Measurements from ENCODE around the gene RAD50. TPM values are rescaled to one million over a fixed set of nuclear protein-coding genes. Genes with fewer than 3 reads are reported as not detected.
A peak's percentile ranks its signal among the peaks of the same experiment; 100 is the strongest.
"Not testable (repeated sequence)": the region's sequence is repeated elsewhere in the genome, so short reads cannot be mapped to it uniquely, and the experiment has no call there.

RAD50 gene
- total RNA-seq: 10 to 100 TPM; 44.6 to 47.6 TPM

GRCh38 chr5:132556763-132557477 is at the start of gene RAD50:
TSS of gene RAD50 (plus strand) at chr5:132556977. CDS start at chr5:132557325, 348 bp downstream.
- Mint-ChIP-seq H3K27me3 (no peaks in the 10 kb centered on the region), H3K4me3 (peak within 1 kb of the TSS; percentile 99), H3K36me3 (peaks cover 7% of the 10 kb centered on the region), H3K27ac (peak within 1 kb of the TSS; percentile 94), H3K9me3 (no peaks in the 10 kb centered on the region), H3K4me1 (ENCODE audit: low read depth) (peaks cover 19% of the 10 kb centered on the region)
- intact Hi-C loops (cut with micrococcal nuclease): loop anchor here (1.0 to 5.0 kb wide), 4 partner anchors 11 to 180 kb away; partner anchors contain the start of gene KIF3A
- ChIA-PET CTCF (interaction anchor here (0.6 to 1.0 kb wide), 4 partner anchors 9 to 190 kb away, joined by 3 to 6 read pairs (median 3); partner anchors contain the start of gene CCNI2), POLR2A (interaction anchor here (1.0 to 1.3 kb wide), 4 partner anchors 8 to 118 kb away, joined by 3 to 7 read pairs (median 3); no protein-coding TSS in a partner anchor)
- DNase-seq: peak; percentile 96

- intact Hi-C loops (cut with micrococcal nuclease): no loop called here
- no peak for DNase-seq
- Mint-ChIP-seq H3K27ac (no peak overlapping the region), H3K4me1 (ENCODE audit: low read depth) (no peaks in the 10 kb centered on the region), H3K36me3 (no peaks in the 10 kb centered on the region), H3K4me3 (no peak overlapping the region), H3K27me3 (peaks cover 23% of the 10 kb centered on the region), H3K9me3 (no peaks in the 10 kb centered on the region)
- ChIA-PET POLR2A (no interaction called here), CTCF (interaction anchor here (1.0 to 1.7 kb wide), 2 partner anchors 9 to 123 kb away, joined by 3 to 4 read pairs; no protein-coding TSS in a partner anchor)
These were observed 46.7 kb upstream of the RAD50 start for GRCh38 chr5:132510076-132510475.

- H3K4me1 Mint-ChIP-seq (ENCODE audit: low read depth); H3K27ac Mint-ChIP-seq; intact Hi-C loops (cut with micrococcal nuclease); H3K27me3 Mint-ChIP-seq; DNase-seq; H3K9me3 Mint-ChIP-seq; H3K4me3 Mint-ChIP-seq; POLR2A ChIA-PET; H3K36me3 Mint-ChIP-seq; CTCF ChIA-PET: not testable (repeated sequence)
These were observed 43.0 kb upstream of the RAD50 start for GRCh38 chr5:132513618-132514336.

GRCh38 chr5:132522067-132522466 is 34.7 kb upstream of the RAD50 start:
- DNase-seq; POLR2A ChIA-PET; H3K27me3 Mint-ChIP-seq; H3K4me3 Mint-ChIP-seq; H3K9me3 Mint-ChIP-seq; intact Hi-C loops (cut with micrococcal nuclease); H3K36me3 Mint-ChIP-seq; H3K27ac Mint-ChIP-seq: not testable (repeated sequence)
- CTCF ChIA-PET: interaction anchor here (1.0 to 1.3 kb wide), 2 partner anchors 16 to 135 kb away, joined by 3 to 4 read pairs; no protein-coding TSS in a partner anchor
- H3K4me1 Mint-ChIP-seq (ENCODE audit: low read depth): peaks cover 34% of the 10 kb centered on the region

- H3K4me1 Mint-ChIP-seq (ENCODE audit: low read depth): peaks cover 41% of the 10 kb centered on the region
- intact Hi-C loops (cut with micrococcal nuclease): loop anchor here (1.0 to 5.0 kb wide), 5 partner anchors 52 to 342 kb away; partner anchors contain the start of genes GDF9, KIF3A and UQCRQ
- not testable (repeated sequence) for DNase-seq, H3K36me3 Mint-ChIP-seq, H3K4me3 Mint-ChIP-seq, H3K27me3 Mint-ChIP-seq, H3K27ac Mint-ChIP-seq, H3K9me3 Mint-ChIP-seq
- CTCF ChIA-PET: interaction anchor here (1.2 to 4.8 kb wide), 5 partner anchors 22 to 293 kb away, joined by 3 to 25 read pairs (median 7); no protein-coding TSS in a partner anchor
- POLR2A ChIA-PET: interaction anchor here (1.3 kb wide), 1 partner anchor 32 kb away, joined by 3 read pairs; the partner anchor contains the start of gene RAD50
These were observed 31.9 kb upstream of the RAD50 start for GRCh38 chr5:132524877-132525276.

- H3K27me3 Mint-ChIP-seq: peaks cover 2% of the 10 kb centered on the region
- CTCF ChIA-PET: interaction anchor here (0.9 to 4.8 kb wide), 14 partner anchors 17 to 305 kb away, joined by 3 to 50 read pairs (median 6); partner anchors contain the start of genes CCNI2 and SHROOM1
- peaks cover 39% of the 10 kb centered on the region for H3K4me1 Mint-ChIP-seq (ENCODE audit: low read depth)
- POLR2A ChIA-PET: interaction anchor here (0.6 to 1.3 kb wide), 2 partner anchors 31 to 116 kb away, joined by 3 read pairs; partner anchors contain the start of gene RAD50
- no peak overlapping the region for H3K4me3 Mint-ChIP-seq
- no peaks in the 10 kb centered on the region for H3K36me3 Mint-ChIP-seq
- peak; percentile 20 for DNase-seq
- peaks cover 7% of the 10 kb centered on the region for H3K9me3 Mint-ChIP-seq
- no peak overlapping the region for H3K27ac Mint-ChIP-seq
- intact Hi-C loops (cut with micrococcal nuclease): loop anchor here (1.0 to 5.0 kb wide), 5 partner anchors 52 to 342 kb away; partner anchors contain the start of genes GDF9, KIF3A and UQCRQ
These were observed 31.5 kb upstream of the RAD50 start for GRCh38 chr5:132525299-132525724.

- DNase-seq: peak; percentile 48
- peaks cover 2% of the 10 kb centered on the region for H3K27me3 Mint-ChIP-seq
- H3K36me3 Mint-ChIP-seq: no peaks in the 10 kb centered on the region
- H3K4me1 Mint-ChIP-seq (ENCODE audit: low read depth): peaks cover 38% of the 10 kb centered on the region
- CTCF ChIA-PET: interaction anchor here (0.6 to 4.8 kb wide), 55 partner anchors 10 to 1202 kb away, joined by 3 to 50 read pairs (median 4); partner anchors contain the start of genes CCNI2, HSPA4, IRF1 and RAD50
- intact Hi-C loops (cut with micrococcal nuclease): loop anchor here (1.0 to 5.0 kb wide), 5 partner anchors 51 to 341 kb away; partner anchors contain the start of genes GDF9, KIF3A and UQCRQ
- no peak overlapping the region for H3K4me3 Mint-ChIP-seq
- no peak overlapping the region for H3K27ac Mint-ChIP-seq
- peaks cover 4% of the 10 kb centered on the region for H3K9me3 Mint-ChIP-seq
- POLR2A ChIA-PET: interaction anchor here (0.5 to 1.3 kb wide), 3 partner anchors 28 to 314 kb away, joined by 3 read pairs; partner anchors contain the start of gene RAD50
These were observed 30.3 kb upstream of the RAD50 start for GRCh38 chr5:132526290-132526973.

GRCh38 chr5:132526974-132527564 is 29.7 kb upstream of the RAD50 start:
- no peak for DNase-seq
- ChIA-PET CTCF (interaction anchor here (0.6 to 4.8 kb wide), 44 partner anchors 10 to 525 kb away, joined by 3 to 50 read pairs (median 4); partner anchors contain the start of genes CCNI2, HSPA4, IRF1 and RAD50), POLR2A (no interaction called here)
- H3K9me3 Mint-ChIP-seq: peaks cover 4% of the 10 kb centered on the region
- H3K36me3 Mint-ChIP-seq: no peaks in the 10 kb centered on the region
- intact Hi-C loops (cut with micrococcal nuclease): loop anchor here (1.0 to 5.0 kb wide), 5 partner anchors 50 to 340 kb away; partner anchors contain the start of genes GDF9, KIF3A and UQCRQ
- peaks cover 45% of the 10 kb centered on the region for H3K4me1 Mint-ChIP-seq (ENCODE audit: low read depth)
- H3K27ac Mint-ChIP-seq: no peak overlapping the region
- no peak overlapping the region for H3K4me3 Mint-ChIP-seq
- H3K27me3 Mint-ChIP-seq: peaks cover 2% of the 10 kb centered on the region

GRCh38 chr5:132528021-132528420 is 28.8 kb upstream of the RAD50 start:
- Mint-ChIP-seq H3K27ac (no peak overlapping the region), H3K4me3 (no peak overlapping the region), H3K27me3 (peaks cover 4% of the 10 kb centered on the region), H3K4me1 (ENCODE audit: low read depth) (peaks cover 45% of the 10 kb centered on the region), H3K9me3 (peaks cover 4% of the 10 kb centered on the region), H3K36me3 (no peaks in the 10 kb centered on the region)
- no peak for DNase-seq
- ChIA-PET POLR2A (interaction anchor here (0.5 kb wide), 1 partner anchor 171 kb away, joined by 3 read pairs; no protein-coding TSS in a partner anchor), CTCF (interaction anchor here (1.0 to 4.8 kb wide), 13 partner anchors 9 to 293 kb away, joined by 3 to 50 read pairs (median 7); partner anchors contain the start of gene RAD50)
- intact Hi-C loops (cut with micrococcal nuclease): loop anchor here (5.0 kb wide), 3 partner anchors 49 to 339 kb away; partner anchors contain the start of genes GDF9, KIF3A and UQCRQ

GRCh38 chr5:132528866-132529634 is 27.7 kb upstream of the RAD50 start:
- POLR2A ChIA-PET: no interaction called here
- Mint-ChIP-seq H3K27me3 (peaks cover 4% of the 10 kb centered on the region), H3K27ac (no peak overlapping the region), H3K4me1 (ENCODE audit: low read depth) (peaks cover 45% of the 10 kb centered on the region), H3K9me3 (peaks cover 4% of the 10 kb centered on the region), H3K36me3 (no peaks in the 10 kb centered on the region), H3K4me3 (no peak overlapping the region)
- intact Hi-C loops (cut with micrococcal nuclease): loop anchor here (5.0 kb wide), 3 partner anchors 48 to 338 kb away; partner anchors contain the start of genes GDF9, KIF3A and UQCRQ
- DNase-seq: peak; percentile 25
- CTCF ChIA-PET: interaction anchor here (0.7 to 4.8 kb wide), 6 partner anchors 8 to 292 kb away, joined by 3 to 50 read pairs (median 12); no protein-coding TSS in a partner anchor

Measured in activated CD4-positive, alpha-beta memory T cell treated with anti-CD3 and anti-CD28 coated beads for 36 hours (primary cell).